Omental fat pad (tissue), 4 donors: ENCODE measurements around the gene MAGEB4. TPM values are rescaled to one million over a fixed set of nuclear protein-coding genes. Genes with fewer than 3 reads are reported as not detected.

Source experiments
- ATAC-seq: fragments of 150-250 bp; one replicate; pipeline ENCODE4 v1.9.1; 2016; ENCODE audit warnings: mild to moderate bottlenecking, moderate library complexity; ENCODE audit not compliant: low FRiP score
- DNase-seq: peaks from one replicate; pipeline ENCODE4 v3.0.0-alpha.2; 2019; ENCODE audit warnings: low spot score
- total RNA-seq, 4 donors: library from RNA; depleted of rRNA; stranded (reverse); fragments of >200 nt; gene quantifications; one replicate each; pipeline ENCODE4 v1.1.0, GENCODE V29; 2016
- TF ChIP-seq, protein P1 (sequence below), 3 donors: fragments of 450-650 bp; IDR thresholded peaks; one replicate each; pipeline ENCODE4 v1.5.1; 2016 to 2017; ENCODE audit warnings: antibody characterized with exemption in 3 of 3, mild to moderate bottlenecking in 3 of 3, moderate library complexity in 2 of 3

Gene MAGEB4
- total RNA-seq, 4 donors from 2014 or later: not detected

DNA sequence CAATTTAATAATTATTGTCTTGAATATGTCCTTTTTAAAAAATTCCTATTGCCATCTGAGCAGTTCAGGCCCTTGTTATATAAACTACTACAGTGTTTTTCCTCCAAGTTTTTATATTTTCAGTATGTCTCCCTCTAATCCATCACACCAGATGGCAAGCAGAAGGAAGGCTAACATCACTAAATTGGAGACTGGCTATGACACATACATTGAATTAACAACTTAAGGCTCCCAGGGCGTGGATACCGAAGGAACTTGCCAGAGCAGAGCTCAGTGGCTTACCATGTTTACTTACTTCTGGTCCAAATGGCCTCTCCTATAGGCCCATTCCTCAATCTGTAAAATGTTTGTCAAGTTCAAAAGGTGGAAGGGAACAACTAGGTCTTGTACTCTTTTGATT is 18.1 kb downstream of the MAGEB4 start:
- DNase-seq (no peak), ATAC-seq (no peak)
- TF ChIP-seq, protein P1, sequence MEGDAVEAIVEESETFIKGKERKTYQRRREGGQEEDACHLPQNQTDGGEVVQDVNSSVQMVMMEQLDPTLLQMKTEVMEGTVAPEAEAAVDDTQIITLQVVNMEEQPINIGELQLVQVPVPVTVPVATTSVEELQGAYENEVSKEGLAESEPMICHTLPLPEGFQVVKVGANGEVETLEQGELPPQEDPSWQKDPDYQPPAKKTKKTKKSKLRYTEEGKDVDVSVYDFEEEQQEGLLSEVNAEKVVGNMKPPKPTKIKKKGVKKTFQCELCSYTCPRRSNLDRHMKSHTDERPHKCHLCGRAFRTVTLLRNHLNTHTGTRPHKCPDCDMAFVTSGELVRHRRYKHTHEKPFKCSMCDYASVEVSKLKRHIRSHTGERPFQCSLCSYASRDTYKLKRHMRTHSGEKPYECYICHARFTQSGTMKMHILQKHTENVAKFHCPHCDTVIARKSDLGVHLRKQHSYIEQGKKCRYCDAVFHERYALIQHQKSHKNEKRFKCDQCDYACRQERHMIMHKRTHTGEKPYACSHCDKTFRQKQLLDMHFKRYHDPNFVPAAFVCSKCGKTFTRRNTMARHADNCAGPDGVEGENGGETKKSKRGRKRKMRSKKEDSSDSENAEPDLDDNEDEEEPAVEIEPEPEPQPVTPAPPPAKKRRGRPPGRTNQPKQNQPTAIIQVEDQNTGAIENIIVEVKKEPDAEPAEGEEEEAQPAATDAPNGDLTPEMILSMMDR (IDR thresholded peaks at IDR 0.05): no peak

DNA sequence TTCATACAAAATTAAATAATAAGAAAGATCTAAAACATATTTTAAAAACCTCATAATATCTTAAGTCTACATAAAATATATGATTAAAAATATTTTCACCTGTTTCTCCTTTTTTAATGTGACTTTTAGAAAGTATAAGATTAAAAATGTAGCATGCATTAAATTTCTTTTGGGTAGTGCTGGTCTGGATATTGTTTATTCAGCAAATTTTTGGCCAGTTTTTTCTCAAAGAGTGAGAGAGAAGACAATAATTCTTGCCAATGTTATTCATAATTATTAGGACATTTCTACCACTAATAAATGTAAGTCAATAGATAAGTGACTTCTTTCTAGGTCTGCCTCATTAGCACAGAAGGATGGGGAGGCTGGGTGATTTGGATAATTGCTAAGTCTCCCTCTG is 19.2 kb downstream of the MAGEB4 start:
- TF ChIP-seq, protein P1 (IDR thresholded peaks at IDR 0.05): no peak
- no peak for DNase-seq

DNA sequence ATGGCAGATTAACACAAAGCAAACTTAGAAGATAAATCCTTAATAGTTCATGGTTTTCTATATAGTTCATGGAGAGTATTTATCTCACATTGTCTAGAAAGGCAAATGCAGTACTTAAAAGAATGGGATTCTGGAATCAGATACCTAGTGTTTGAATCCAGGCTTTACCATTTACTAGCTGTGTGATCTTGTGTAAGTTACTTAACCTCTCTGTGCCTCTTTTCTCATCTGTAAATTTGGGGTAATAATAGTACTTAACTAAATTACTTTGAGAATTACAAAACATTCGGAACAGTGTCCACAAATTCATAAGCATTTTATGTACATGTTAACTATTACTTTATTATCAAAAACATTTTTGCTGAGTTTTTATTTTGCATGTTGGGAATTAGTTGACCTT is 21.0 kb downstream of the MAGEB4 start:
- DNase-seq: no peak
- TF ChIP-seq, protein P1 (IDR thresholded peaks at IDR 0.05): no peak
- ATAC-seq: no peak

More for the DNA sequence above, 19.2 kb downstream of the MAGEB4 start:
- ATAC-seq: no peak

DNA sequence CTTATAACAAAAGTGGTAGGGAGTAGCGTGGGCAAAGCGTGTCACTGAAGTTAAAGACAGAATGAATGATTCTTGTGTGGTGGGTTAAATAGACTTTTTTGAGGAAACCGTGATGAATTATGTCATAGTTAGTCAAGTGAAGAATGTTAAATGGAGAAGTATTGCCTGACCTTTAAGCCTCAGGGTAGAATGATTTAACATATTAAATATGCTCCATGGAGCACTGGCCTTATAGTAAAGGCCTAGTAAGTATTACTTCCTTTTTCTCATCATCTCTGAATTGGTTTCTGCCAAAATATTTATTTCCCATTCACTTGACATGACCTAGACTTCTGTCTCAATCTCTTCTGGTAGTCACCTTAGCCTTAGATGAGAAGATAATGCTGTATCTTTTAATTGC is 28.8 kb downstream of the MAGEB4 start:
- TF ChIP-seq, protein P1 (IDR thresholded peaks at IDR 0.05): no peak

DNA sequence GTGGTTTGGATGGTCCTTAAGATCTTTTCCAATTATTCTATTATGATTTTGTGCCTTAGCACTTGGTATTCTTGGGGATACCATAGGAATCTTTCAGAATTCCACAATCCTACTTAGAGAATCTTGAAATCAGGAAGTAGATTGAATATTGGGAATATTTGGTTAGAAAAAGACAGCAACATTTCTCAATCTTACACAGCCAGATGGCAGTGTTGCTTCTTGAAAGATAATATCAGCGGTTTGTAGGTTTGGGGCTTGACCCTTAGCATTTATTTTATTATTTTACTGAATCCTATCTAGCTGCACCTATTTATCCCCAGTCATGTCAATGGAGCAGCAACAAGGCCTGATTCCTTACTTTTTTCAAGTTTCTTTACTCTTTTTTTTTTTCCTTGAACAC is 33.7 kb downstream of the MAGEB4 start:
- DNase-seq (no peak), ATAC-seq (no peak)
- TF ChIP-seq, protein P1 (IDR thresholded peaks at IDR 0.05): no peak

More for the DNA sequence above, 28.8 kb downstream of the MAGEB4 start:
- ATAC-seq (no peak), DNase-seq (no peak)

DNA sequence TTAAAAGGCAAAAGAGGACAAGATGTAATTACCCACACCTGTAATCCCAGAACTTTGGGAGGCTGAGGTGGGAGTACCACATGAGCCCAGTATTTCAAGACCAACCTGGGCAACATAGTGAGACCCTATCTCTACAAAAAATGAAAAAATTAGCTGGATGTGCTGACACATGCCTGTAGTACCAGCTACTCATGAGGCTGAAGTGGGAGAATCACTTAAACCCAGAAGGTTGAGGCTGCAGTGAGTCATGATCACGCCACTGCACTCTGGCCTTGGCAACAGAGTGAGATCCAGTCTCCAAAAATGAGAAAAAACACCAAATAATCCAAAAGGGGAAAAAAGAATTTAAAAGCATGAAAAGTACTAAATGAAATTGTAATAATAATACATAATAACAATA is 36.6 kb downstream of the MAGEB4 start:
- no peak for ATAC-seq
- no peak for DNase-seq
- TF ChIP-seq, protein P1 (IDR thresholded peaks at IDR 0.05): no peak

DNA sequence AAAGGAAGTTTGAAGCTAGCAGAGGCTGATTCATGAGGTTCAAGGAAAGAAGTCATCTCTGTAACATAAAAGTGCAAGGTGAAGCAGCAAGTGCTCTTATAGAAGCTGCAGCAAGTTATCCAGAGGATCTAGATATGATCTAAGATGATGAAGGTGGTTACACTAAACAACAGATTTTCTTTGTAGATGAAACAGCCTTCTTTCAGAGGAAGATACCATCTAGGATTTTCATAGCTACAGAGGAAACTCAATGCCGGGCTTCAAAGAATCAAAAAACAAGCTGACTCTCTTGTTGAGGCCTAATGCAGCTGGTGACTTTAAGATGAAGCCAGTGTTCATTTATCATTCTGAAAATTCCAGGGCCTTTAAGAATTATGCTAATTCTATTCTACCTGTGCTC is 38.6 kb downstream of the MAGEB4 start:
- TF ChIP-seq, protein P1 (IDR thresholded peaks at IDR 0.05): no peak
- DNase-seq: no peak
- ATAC-seq: no peak
